Limb (tissue), 2 donors: ENCODE data around the gene KIF2A.
"Not testable (repeated sequence)": the region's sequence is repeated elsewhere in the genome, so short reads cannot be mapped to it uniquely, and the experiment has no call there.

Source experiments
- DNase-seq, 2 donors: peaks; one replicate each; pipeline ENCODE4 v3.0.0-alpha.2; 2016; ENCODE audit errors: extremely low spot score in 2 of 2

KIF2A gene

GRCh38 chr5:62291829-62292228, 14.2 kb upstream of the KIF2A start:
- not testable (repeated sequence) for DNase-seq

- DNase-seq, result no peak
Measured at GRCh38 chr5:62296998-62297397, 9.0 kb upstream of the KIF2A start.

- DNase-seq, result no peak
Measured at GRCh38 chr5:62298118-62298517, 7.9 kb upstream of the KIF2A start.

DNA sequence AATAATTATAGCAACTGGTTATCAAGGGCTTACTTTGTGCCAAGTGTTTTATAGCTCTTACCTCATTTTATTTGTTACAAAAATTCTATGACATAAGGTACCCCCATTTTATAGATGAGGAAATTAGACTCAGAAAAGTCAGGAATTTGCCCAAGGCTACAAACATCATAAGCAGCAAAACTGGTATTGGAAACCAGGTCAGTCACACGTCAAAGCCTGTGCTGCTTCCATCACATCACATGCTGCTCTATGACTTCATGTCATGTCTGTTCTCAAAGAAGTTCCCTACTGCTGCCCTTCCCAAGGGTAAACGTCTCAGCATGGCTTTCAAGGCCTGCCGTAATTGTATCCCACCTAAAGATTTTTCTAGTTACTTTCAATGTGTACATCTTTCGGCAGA, 6.9 kb upstream of the KIF2A start:
- no peak for DNase-seq

DNA sequence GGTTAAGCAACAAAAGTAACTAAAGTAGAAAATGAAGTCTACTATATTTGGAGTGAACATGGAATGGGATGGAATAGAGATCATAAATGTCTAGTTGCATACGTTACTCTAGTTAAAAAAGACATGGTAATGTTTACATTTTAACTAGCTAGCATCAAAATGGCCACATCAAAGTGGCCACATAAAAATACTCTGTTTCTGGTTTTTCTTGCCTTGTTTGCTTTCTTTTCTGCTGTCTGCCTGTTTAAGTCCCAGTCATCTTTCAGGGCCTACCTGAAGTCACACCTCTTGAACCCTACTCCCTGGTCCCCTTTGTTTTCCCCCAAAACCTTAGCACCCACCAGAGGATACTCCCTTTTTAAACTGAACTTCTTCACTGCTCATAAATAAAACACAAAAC, 6.4 kb upstream of the KIF2A start:
- DNase-seq, result no peak

DNA sequence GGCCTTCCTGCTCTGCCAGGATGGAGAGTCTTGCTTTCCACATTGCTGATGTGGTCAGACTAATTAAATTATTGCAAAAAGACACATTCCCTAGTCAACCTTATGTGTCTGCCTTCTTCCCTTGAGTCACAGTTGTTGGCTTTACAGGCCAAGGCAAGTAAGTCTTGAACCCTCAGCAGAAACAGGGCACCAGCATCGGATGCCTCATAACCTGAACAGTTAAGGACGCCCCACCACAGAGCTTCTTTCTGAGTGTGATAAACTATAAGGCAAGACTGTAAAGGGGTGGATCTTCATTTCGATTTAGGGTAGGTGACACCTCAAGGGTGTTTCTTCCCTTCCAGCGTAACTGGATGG, 670 bp upstream of the KIF2A start:
- no peak for DNase-seq

DNA sequence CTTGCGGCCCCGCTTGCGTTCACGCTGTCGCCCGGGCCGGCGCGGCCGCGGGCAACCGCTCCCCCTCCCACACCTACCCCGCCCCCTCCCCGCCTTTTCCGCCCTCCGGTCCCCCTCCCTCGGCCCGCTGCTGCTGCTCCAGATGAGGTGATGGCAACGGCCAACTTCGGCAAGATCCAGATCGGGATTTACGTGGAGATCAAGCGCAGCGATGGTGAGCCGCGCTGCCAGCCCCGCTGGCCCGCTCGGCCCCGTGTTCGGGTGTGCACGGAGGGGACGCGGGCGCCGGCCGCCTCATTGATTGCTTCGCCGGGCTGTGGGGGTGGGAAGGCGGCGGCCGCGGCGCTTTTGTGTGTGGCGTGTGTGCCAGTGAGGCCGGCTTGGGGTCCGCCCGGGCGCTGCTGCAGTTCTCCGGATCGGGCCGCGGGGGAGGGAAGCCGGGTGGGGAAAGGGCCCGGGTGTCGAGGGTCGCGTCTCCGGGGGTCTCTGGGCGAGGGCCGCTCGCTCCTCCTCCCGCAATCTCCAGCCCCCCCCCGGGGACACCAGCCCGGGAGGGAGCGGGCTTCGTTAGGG, 403 bp downstream of the KIF2A start:
- peak in 1 of 2 donors; percentile 68 for DNase-seq

DNA sequence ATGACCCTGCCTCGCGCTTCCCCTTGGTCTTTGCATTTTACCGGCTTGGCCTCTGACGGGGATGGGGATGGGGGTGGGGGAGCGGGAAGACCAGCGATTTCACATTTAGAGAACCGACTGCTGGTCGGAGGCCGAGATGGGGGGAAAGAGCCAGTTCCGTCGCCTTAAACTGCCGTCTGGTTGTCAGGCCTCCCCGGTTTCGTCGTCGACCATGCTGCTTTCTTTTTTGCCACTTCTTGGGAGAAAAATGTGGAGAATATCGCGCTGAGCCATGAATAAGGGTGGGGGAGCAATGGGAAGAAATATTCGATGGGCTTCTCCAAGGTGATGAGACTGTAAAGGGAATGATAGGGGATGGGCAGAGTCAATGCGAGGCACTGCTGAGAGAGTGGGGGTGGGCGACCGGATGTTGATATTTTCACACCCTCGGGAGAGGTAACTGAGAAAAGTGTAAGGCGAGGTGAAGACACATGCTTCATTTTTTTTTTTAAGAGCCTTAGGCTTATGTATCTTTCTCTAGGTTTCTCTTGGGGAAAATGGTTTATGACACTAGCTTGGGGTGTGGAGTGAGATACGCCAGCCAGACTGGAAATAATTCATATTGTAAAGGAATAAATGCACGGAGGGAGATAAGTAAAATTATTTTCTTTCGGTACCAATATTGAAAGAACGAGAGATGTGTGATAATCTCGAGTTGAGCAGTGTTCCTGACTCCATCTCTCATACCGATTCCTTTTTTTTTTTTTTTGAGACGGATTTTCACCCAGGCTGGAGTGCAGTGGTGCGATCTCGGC, 1.1 kb downstream of the KIF2A start:
- peak in 1 of 2 donors; percentile 77 for DNase-seq

DNA sequence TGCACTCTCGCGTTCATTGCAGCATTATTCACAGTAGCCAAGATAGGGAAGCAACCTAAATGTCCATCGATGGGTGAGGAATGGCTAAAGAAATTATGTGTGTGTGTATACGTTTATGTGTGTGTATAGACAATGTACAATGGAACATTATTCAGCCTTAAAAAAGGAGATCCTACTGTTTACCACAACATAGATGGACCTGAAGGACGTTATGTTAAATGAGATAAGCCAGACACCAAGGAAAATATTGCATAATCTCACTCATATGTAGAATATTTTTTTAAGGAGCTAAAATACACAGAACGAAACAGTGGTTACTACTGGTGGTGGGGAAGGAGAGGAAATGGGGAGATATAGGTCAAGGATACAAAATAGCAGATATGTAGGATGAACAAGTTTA, 2.4 kb downstream of the KIF2A start:
- no peak for DNase-seq

DNA sequence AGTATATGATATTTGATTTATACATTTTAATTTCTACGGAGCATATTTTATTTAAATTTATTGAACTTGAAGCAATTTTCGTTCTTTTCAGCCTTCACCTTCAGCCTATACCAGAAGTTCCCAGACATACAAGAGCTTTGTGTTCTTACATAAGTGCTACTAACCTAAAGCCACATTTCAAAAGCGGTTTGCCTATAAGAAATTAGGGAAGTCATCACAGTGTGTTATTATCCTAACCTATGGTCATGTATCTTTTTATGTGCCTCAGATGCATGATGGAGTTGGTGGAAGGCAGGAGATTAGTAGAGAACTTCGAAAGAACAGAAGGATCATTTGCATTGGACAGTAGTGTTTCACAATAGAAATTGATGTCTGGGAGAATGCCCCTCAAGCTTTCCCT, 3.1 kb downstream of the KIF2A start:
- no peak for DNase-seq

GRCh38 chr5:62310426-62311143, 4.6 kb downstream of the KIF2A start:
- no peak for DNase-seq

DNA sequence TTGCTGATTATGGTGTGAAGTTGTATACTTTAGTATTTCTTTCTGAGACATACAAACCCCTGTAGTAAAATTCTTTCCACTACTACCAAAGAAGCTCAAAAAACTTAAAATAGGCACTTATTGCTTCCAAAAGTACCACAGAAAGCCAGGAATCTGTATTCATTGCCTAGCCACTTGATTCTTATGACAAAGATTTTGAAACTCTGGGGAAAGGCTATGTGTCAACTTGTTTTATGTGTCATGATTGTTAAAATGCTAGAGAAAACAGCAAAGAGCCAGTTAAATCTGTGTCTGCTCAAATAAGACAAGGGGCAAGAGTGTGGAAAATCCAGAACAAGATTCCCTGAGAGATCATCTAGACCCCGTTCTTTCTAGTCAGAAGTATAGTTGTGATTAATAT, 6.0 kb downstream of the KIF2A start:
- no peak for DNase-seq

DNA sequence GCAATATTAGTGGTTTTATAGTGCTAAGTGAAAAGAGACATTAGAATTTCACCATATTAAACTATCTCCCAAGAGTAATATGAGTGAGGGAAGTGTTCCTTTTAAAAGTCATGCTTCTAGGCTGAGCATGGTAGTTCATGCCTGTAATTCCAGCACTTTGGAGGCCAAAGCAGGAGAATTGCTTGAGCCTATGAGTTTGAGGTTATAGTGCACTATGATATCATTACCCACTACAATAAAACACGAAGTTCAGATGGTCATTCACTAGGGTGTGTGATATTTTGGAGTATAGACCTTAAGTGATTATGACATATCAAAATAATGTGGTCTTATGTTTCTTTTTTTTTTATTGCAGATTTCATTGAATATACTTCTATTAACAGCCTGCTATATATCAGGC, 6.7 kb downstream of the KIF2A start:
- no peak for DNase-seq

GRCh38 chr5:62314213-62314830, 8.3 kb downstream of the KIF2A start:
- DNase-seq, result no peak

GRCh38 chr5:62315376-62316175, 9.6 kb downstream of the KIF2A start:
- DNase-seq, result no peak

DNA sequence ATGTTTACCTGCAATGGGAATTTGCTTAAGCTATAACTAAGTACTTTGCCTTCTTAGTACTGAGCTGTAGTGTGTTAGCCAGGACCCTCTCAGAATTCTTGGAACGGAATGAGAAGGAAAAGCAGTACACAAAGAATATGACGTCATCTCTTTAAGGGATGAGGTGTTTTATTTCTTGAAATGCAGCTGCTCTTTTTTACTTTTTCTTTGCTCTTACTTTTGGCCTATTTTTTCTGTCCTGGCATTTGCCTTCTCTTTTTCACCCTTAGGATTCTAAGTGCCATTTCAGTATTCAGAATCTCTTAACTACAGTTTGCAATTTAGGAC, 10.1 kb downstream of the KIF2A start:
- DNase-seq, result no peak

GRCh38 chr5:62317810-62318209, 11.8 kb downstream of the KIF2A start:
- DNase-seq, result no peak

- no peak for DNase-seq
Measured at GRCh38 chr5:62322484-62322883, 16.5 kb downstream of the KIF2A start.

- DNase-seq, result no peak
Measured at GRCh38 chr5:62326302-62326701, 20.3 kb downstream of the KIF2A start.

- DNase-seq, result no peak
Measured at GRCh38 chr5:62326702-62327101, 20.7 kb downstream of the KIF2A start.

DNA sequence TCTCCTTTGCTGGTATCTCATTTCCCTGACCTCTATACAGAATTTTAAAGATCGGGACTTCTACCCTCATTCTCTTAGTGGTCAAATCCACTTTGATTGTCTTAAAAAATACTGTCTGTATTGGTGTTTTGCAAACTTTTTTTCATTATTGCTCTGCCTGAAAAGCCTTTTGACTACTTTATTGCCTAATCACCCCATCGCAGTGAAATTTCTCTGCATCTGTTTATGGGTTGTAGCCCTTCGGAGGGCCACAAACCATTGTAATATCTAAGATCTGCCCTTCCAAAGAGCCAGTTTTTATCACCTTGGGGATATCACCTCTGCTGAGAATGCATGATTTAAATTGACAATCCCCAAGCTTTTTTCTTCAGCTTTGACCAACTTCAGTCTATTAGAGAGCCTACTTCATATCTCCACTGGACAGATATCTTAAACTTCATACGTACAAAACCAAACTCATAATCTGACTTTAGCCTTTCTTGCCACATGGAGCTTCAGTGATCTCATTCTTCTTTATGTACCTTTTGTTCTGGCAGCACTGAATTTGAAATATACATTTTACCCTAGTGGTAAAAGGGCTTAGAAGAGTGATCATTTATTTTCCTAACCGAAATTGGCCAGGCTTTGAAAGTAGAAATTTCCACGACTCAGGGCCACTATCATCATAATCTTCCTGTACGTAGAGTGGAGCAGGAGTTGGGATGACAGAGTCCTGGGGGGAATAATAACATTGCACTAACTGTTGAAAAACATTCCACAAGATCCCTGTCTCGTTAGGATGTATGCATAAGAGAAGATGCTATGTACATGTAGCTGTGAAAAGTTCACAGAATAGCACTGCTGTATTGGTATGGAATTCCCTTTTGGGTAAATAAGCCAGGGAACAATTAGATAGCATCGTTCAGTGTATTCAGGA, 21.4 kb downstream of the KIF2A start:
- no peak for DNase-seq
